ENCODE results near the gene COL4A1. TPM values are rescaled to one million over a fixed set of nuclear protein-coding genes. Genes with fewer than 3 reads are reported as not detected.
A peak's percentile ranks its signal among the peaks of the same experiment; 100 is the strongest.

COL4A1 gene
- total RNA-seq, 1 donor from 2014 or later = 178 TPM

DNA sequence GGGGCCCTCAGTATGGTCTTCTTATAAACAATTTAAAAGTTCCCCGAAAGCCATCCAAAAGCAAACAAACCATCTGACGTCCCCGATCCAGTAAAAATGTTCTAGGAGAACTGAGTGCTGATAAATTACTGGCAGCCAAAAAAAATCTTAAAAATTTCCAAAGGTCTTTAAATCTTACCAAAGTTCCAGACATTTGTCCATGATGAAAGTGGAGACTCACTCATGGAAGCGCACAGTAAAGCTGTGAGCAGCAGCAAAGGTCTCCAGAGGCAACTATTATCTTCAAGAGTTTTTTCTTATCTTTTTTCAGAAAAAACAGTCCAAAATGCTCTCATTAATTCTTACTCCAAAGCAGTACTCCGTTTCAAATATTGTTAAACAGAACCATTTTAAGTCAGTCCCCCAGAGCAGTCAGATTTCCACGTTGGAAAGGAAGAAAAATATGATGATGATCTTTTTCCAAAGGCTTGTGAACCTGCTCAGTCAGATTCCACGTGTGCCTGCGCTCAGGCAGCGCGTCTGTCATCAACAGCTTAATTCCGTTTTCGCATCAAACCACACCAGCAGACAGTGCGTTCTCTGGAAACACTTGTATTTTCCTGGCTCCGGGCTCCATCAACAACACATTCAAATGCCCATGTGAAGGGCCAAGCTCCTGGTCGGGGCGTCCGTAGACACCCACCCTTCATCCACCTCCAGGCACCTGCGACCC, 85.4 kb downstream of the COL4A1 start:
- no peak for DNase-seq (ENCODE audit: extremely low spot score in 2 of 2)
- Histone ChIP-seq H3K4me1 (peaks cover 25% of the 10 kb centered on the region), H3K36me3 (no peaks in the 10 kb centered on the region), H3K27me3 (no peaks in the 10 kb centered on the region), H3K27ac (peak overlapping the region; percentile 87), H3K9me3 (no peaks in the 10 kb centered on the region), H3K4me3 (peak overlapping the region in 1 of 2 donors; percentile 28)
- TF ChIP-seq POLR2AphosphoS5 (IDR thresholded peaks at IDR 0.05; ENCODE audit: insufficient read depth in 1 of 2, low read depth in 1 of 2) = no peak
- TF ChIP-seq POLR2A (IDR thresholded peaks at IDR 0.05) = no peak
- TF ChIP-seq, protein P1, sequence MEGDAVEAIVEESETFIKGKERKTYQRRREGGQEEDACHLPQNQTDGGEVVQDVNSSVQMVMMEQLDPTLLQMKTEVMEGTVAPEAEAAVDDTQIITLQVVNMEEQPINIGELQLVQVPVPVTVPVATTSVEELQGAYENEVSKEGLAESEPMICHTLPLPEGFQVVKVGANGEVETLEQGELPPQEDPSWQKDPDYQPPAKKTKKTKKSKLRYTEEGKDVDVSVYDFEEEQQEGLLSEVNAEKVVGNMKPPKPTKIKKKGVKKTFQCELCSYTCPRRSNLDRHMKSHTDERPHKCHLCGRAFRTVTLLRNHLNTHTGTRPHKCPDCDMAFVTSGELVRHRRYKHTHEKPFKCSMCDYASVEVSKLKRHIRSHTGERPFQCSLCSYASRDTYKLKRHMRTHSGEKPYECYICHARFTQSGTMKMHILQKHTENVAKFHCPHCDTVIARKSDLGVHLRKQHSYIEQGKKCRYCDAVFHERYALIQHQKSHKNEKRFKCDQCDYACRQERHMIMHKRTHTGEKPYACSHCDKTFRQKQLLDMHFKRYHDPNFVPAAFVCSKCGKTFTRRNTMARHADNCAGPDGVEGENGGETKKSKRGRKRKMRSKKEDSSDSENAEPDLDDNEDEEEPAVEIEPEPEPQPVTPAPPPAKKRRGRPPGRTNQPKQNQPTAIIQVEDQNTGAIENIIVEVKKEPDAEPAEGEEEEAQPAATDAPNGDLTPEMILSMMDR (IDR thresholded peaks at IDR 0.05) = no peak
- intact Hi-C loops (cut with DNase I) = loop anchor here (5.0 kb wide), 1 partner anchor 191 kb away; no protein-coding TSS in a partner anchor

DNA sequence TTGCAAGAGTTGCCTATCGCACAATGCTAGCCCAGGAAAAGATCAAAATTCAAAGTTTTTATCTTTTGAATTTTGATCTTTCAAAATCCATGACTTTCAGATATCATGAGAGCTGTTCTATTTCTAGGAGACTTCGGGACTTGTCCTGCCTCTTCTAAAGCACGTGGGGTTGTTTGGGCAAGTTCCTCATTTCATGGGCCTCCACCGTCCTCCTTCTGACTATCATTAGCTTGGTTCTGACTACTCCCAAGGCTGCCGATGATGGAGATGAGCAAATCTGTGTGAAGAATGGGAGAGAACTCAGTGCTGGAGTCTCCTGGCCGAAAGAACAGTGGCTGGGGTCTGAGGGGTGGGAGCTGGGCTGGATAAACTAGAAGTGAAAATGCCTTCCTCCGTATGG, 86.5 kb downstream of the COL4A1 start:
- peak in 1 of 2 donors; percentile 84 for DNase-seq (ENCODE audit: extremely low spot score in 2 of 2)
- Histone ChIP-seq H3K36me3 (no peaks in the 10 kb centered on the region), H3K4me1 (peaks cover 28% of the 10 kb centered on the region), H3K27me3 (no peaks in the 10 kb centered on the region), H3K4me3 (no peak overlapping the region), H3K27ac (peak overlapping the region; percentile 2), H3K9me3 (no peaks in the 10 kb centered on the region)
- intact Hi-C loops (cut with DNase I) = loop anchor here (5.0 kb wide), 1 partner anchor 192 kb away; no protein-coding TSS in a partner anchor
- TF ChIP-seq POLR2AphosphoS5 (IDR thresholded peaks at IDR 0.05; ENCODE audit: insufficient read depth in 1 of 2, low read depth in 1 of 2) (no peak), POLR2A (IDR thresholded peaks at IDR 0.05) (no peak)
- TF ChIP-seq, protein P1 (IDR thresholded peaks at IDR 0.05) = no peak

DNA sequence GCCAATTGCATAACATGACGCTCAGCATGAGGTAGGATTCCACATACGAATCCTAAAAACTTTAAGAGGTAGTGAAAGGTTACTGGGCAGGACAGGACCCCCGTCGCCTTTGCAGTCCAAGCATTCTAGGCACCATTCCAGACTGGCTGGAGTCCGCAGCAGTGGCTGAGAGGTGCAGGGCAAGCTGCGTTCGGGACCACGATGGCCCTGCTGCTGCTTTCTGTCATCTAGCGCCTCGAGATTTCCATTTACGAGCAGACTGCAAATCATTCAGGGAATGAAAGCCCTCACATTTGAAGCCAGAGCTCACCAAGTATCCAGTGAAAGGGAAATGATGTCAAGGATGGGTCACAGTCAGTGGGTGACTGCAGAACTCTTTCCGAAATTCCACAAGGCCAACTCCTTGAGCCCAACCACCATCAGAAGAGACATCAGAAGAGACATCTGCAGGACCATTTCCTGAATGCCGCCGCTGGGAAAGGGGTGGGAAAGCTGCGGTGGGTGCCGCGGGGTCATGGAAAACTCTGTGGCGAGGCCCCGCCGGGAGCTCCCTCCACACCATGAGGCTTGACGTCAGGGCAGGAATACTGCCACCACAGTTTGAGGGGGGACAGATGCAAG, 88.3 kb downstream of the COL4A1 start:
- TF ChIP-seq POLR2A (IDR thresholded peaks at IDR 0.05) (no peak), POLR2AphosphoS5 (IDR thresholded peaks at IDR 0.05; ENCODE audit: insufficient read depth in 1 of 2, low read depth in 1 of 2) (peak in 1 of 2 donors; percentile 38)
- no peaks in the 10 kb centered on the region for H3K27me3 ChIP-seq
- intact Hi-C loops (cut with DNase I) = no loop called here
- H3K27ac ChIP-seq = peak overlapping the region; percentile 40
- H3K4me1 ChIP-seq = peaks cover 25% of the 10 kb centered on the region
- H3K4me3 ChIP-seq = no peak overlapping the region
- no peaks in the 10 kb centered on the region for H3K36me3 ChIP-seq
- H3K9me3 ChIP-seq = no peaks in the 10 kb centered on the region
- DNase-seq (ENCODE audit: extremely low spot score in 2 of 2) = peak in 1 of 2 donors; percentile 79

DNA sequence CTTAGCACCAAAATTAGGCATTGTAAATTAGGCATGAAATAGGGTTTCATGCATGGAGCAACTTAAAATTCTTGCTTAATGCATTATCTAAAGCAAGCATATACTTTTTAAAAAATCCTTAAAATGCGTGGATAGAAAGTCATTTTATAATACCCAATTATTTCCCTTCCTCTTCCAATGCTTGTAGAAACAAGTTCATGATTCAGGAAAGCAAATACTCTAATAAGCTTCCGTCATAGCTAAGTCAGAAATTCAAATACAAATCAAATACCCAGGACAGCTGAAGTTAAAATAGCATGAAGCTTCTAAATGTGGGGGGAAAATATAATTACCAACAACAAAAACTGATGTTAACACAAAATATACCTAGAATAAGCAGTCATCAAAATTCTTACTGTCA, 89.1 kb downstream of the COL4A1 start:
- no peaks in the 10 kb centered on the region for H3K36me3 ChIP-seq
- intact Hi-C loops (cut with DNase I) = no loop called here
- H3K4me3 ChIP-seq = no peak overlapping the region
- H3K27ac ChIP-seq = no peak overlapping the region
- H3K9me3 ChIP-seq = no peaks in the 10 kb centered on the region
- TF ChIP-seq POLR2AphosphoS5 (IDR thresholded peaks at IDR 0.05; ENCODE audit: insufficient read depth in 1 of 2, low read depth in 1 of 2) (no peak), POLR2A (IDR thresholded peaks at IDR 0.05) (no peak)
- TF ChIP-seq, protein P1 (IDR thresholded peaks at IDR 0.05) = no peak
- H3K27me3 ChIP-seq = no peaks in the 10 kb centered on the region
- no peak for DNase-seq (ENCODE audit: extremely low spot score in 2 of 2)
- peaks cover 25% of the 10 kb centered on the region for H3K4me1 ChIP-seq

DNA sequence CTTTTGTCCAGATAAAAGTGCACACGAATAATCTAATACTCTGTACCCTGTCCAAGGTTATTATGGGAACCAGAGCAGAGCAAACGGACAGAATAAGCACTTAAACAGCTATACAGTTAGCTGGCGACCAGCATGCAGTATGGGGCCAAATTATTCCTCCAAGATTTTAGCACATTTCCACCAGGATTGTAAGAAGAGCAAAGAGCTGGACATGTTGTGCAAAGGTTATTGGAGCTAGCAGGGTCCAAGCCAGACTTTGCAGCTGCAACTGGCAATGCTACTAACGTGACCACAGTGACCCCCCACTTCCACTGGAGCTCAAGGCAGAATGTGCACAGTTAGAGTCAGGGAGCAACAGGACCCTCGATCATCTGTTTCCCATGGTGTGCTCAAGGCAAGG, 89.9 kb downstream of the COL4A1 start:
- H3K27me3 ChIP-seq = no peaks in the 10 kb centered on the region
- H3K9me3 ChIP-seq = no peaks in the 10 kb centered on the region
- peaks cover 0 to 5% of the 10 kb centered on the region in 2 donors for H3K36me3 ChIP-seq
- H3K27ac ChIP-seq = peak overlapping the region; percentile 68
- intact Hi-C loops (cut with DNase I) = no loop called here
- TF ChIP-seq, protein P1 (IDR thresholded peaks at IDR 0.05) = no peak
- TF ChIP-seq POLR2AphosphoS5 (IDR thresholded peaks at IDR 0.05; ENCODE audit: insufficient read depth in 1 of 2, low read depth in 1 of 2) (no peak), POLR2A (IDR thresholded peaks at IDR 0.05) (no peak)
- no peak overlapping the region for H3K4me3 ChIP-seq
- DNase-seq (ENCODE audit: extremely low spot score in 2 of 2) = peak in 1 of 2 donors; percentile 80
- H3K4me1 ChIP-seq = peaks cover 25% of the 10 kb centered on the region

All from vagina (tissue), 2 donors.